ENCODE results near the gene TCP11. TPM values are rescaled to one million over a fixed set of nuclear protein-coding genes. Genes with fewer than 3 reads are reported as not detected.

TCP11 gene
- total and polyA plus RNA-seq, 4 donors, result 0.16 to 1.7 (median 0.56) TPM

DNA sequence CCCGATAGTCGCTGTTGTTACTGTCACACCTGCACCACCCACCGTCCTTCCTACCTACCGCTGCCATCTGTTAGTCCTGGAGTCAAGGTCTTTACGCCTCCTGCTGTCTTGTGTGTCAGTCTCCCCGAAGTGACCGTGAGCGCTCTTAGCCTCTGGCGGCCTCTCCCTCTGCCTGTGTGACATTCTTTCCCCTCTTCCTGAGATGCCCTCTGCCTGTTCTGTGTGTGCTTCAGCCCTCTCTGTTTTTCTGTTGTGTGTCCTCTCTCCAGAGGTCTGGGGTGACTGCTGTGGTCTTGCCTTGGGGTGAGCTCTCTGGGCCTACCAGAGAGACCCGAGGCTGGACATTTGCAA lies 54.9 kb downstream of the TCP11 start:
- H3K9ac ChIP-seq (ENCODE audit: insufficient read depth in 1 of 2, low read length in 2 of 2), result no peak overlapping the region
- H3K27me3 ChIP-seq (ENCODE audit: control insufficient read depth in 3 of 3, insufficient read depth in 3 of 3, low read length in 2 of 3), result no peaks in the 10 kb centered on the region
- DNase-seq (no peak), ATAC-seq (ENCODE audit: insufficient read depth, low FRiP score) (no peak)
- peaks cover 5 to 87% (median 34%) of the 10 kb centered on the region in 4 donors for H3K36me3 ChIP-seq (ENCODE audit: control insufficient read depth in 4 of 4, insufficient read depth in 4 of 4, low read length in 4 of 4)
- peaks cover 0 to 12% (median 0%) of the 10 kb centered on the region in 5 donors for H3K4me1 ChIP-seq (ENCODE audit: control insufficient read depth in 5 of 5, insufficient read depth in 5 of 5, low read length in 5 of 5)
- TF ChIP-seq CTCF (IDR thresholded peaks at IDR 0.05; ENCODE audit: control extremely low read depth, extremely low read depth), result no peak
- WGBS, 2 donors, result 93% methylated on average over 10 of the region's 10 CpGs
- H3K9me3 ChIP-seq (ENCODE audit: control insufficient read depth in 4 of 4, insufficient read depth in 3 of 4, low read length in 3 of 4), result no peaks in the 10 kb centered on the region
- no peak overlapping the region for H3K27ac ChIP-seq (ENCODE audit: low read depth in 1 of 2, low read length in 1 of 2)
- H3K4me3 ChIP-seq, result no peak overlapping the region

DNA sequence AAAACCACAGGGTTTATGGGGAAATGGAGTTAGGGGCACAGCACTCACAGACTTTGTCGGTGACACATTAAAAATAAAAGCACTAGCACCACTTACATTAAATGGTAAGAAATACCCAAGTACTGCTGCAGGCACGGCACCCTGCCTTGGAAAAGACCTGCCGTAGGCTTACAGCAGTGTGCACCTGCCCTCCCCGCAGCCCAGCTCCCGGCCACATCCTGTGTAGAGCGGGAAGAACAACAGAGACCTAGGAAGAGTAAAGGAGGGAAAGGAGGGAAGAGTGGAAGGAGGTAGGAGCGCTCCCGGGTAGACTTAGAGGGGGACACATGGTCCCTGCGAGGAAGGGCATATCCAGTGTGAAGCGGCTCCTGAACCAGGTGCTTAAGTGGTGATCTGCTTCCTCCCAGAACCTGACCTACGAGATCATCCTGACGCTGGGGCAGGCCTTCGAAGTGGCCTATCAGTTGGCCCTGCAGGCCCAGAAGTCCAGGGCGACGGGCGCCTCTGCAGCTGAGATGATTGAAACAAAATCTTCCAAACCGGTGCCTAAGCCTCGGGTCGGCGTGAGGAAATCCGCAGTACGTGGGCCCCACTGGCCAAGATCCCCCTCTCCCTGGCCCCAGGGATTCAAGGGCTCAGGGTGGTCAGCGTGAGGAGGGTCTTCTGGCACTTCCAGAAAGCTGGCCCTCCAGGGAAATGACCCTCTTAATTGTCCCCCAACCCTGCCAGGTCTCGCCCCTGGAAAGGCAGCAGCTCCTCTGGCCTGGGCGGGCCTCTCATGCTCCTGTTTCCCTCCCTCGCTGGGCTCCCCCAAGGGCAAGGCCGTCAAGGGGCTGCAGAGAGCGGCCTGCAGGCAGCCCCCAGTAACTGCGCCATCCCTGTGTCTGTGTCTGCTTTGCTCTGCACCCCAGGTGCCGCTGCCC lies 55.5 kb downstream of the TCP11 start:
- Histone ChIP-seq H3K36me3 (ENCODE audit: control insufficient read depth in 4 of 4, insufficient read depth in 4 of 4, low read length in 4 of 4) (peaks cover 5 to 90% (median 34%) of the 10 kb centered on the region in 4 donors), H3K9me3 (ENCODE audit: control insufficient read depth in 4 of 4, insufficient read depth in 3 of 4, low read length in 3 of 4) (no peaks in the 10 kb centered on the region), H3K27me3 (ENCODE audit: control insufficient read depth in 3 of 3, insufficient read depth in 3 of 3, low read length in 2 of 3) (no peaks in the 10 kb centered on the region), H3K27ac (ENCODE audit: low read depth in 1 of 2, low read length in 1 of 2) (no peak overlapping the region), H3K4me3 (no peak overlapping the region), H3K4me1 (ENCODE audit: control insufficient read depth in 5 of 5, insufficient read depth in 5 of 5, low read length in 5 of 5) (peaks cover 0 to 12% (median 0%) of the 10 kb centered on the region in 5 donors), H3K9ac (ENCODE audit: insufficient read depth in 1 of 2, low read length in 2 of 2) (no peak overlapping the region)
- no peak for ATAC-seq (ENCODE audit: insufficient read depth, low FRiP score)
- no peak for TF ChIP-seq CTCF (IDR thresholded peaks at IDR 0.05; ENCODE audit: control extremely low read depth, extremely low read depth)
- WGBS, 2 donors, result 95 to 96% methylated on average over 30 of the region's 30 CpGs
- no peak for DNase-seq

DNA sequence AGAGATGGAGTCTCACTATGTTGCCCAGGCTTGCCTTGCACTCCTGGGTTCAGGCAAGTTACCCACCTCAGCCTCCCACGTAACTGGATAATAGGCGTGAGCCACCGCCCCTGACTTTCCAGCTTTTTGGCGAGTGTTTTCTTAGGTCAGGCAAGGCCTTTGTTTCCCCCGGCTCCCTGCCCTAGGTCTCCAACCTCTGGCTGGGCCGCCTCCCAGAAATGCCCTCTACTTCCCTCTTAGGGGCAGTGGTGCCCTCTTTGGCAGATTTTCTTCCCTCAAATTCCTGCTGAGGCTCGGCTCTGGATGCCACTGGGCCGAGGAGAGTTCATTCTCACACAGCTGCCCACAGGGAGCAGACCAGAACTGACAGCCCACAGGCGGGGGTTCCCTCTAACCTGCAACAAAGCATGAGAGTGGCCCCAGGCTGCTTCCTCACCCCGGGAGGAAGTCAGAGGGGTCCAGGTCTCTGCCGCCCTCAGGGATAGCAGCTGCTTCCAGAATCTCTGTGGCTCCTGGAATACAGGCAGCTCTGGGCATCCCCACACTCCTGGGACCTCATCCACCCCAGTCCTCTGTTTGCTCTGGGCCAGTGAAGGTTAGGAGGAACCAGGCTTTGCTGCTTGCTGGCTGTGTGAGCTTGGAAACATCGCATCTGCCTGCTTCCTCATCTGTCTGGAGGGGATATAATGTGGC lies 56.5 kb downstream of the TCP11 start:
- H3K4me1 ChIP-seq (ENCODE audit: control insufficient read depth in 5 of 5, insufficient read depth in 5 of 5, low read length in 5 of 5), result peaks cover 0 to 12% (median 0%) of the 10 kb centered on the region in 5 donors
- 85 to 93% methylated on average over 12 of the region's 12 CpGs for WGBS, 2 donors
- peaks cover 5 to 93% (median 30%) of the 10 kb centered on the region in 4 donors for H3K36me3 ChIP-seq (ENCODE audit: control insufficient read depth in 4 of 4, insufficient read depth in 4 of 4, low read length in 4 of 4)
- DNase-seq (no peak), ATAC-seq (ENCODE audit: insufficient read depth, low FRiP score) (no peak)
- TF ChIP-seq CTCF (IDR thresholded peaks at IDR 0.05; ENCODE audit: control extremely low read depth, extremely low read depth), result no peak
- H3K4me3 ChIP-seq, result no peak overlapping the region
- no peak overlapping the region for H3K27ac ChIP-seq (ENCODE audit: low read depth in 1 of 2, low read length in 1 of 2)
- H3K9ac ChIP-seq (ENCODE audit: insufficient read depth in 1 of 2, low read length in 2 of 2), result no peak overlapping the region
- H3K9me3 ChIP-seq (ENCODE audit: control insufficient read depth in 4 of 4, insufficient read depth in 3 of 4, low read length in 3 of 4), result no peaks in the 10 kb centered on the region
- H3K27me3 ChIP-seq (ENCODE audit: control insufficient read depth in 3 of 3, insufficient read depth in 3 of 3, low read length in 2 of 3), result no peaks in the 10 kb centered on the region
